A673 (cell line): Measurements from ENCODE around the gene UBALD2.

Experiments used
- CTCF ChIP-seq: fragments of 300-800, 200-600 bp; sonication (generic); conservative IDR thresholded peaks from 2 replicates; pipeline ENCODE4 v1.5.1; 2017; ENCODE audit warnings: low read depth, mild to moderate bottlenecking, antibody characterized with exemption, low read length, moderate library complexity, mixed read lengths
- EZH2 ChIP-seq: fragments of 200-600 bp; sonication (generic); IDR thresholded peaks from 2 replicates; pipeline ENCODE4 v1.6.1; 2017; ENCODE audit warnings: borderline replicate concordance, low read depth, mild to moderate bottlenecking, mixed read lengths, antibody characterized with exemption, low read length; ENCODE audit not compliant: poor library complexity, severe bottlenecking

- no peak for TF ChIP-seq EZH2
- no peak for TF ChIP-seq CTCF
Observed at GRCh38 chr17:76268015-76268749, 3.0 kb downstream of the UBALD2 start.
